ENCODE data around the gene CENPU.

The CENPU gene

GRCh38 chr4:184764601-184765000 lies 30.7 kb upstream of the CENPU start:
- CTCF ChIA-PET: no interaction called here
- no peak for DNase-seq (ENCODE audit: extremely low spot score)
- POLR2A ChIA-PET: interaction anchor here (1.2 kb wide), 1 partner anchor 31 kb away, joined by 6 read pairs; the partner anchor contains the start of gene CENPU
- no peak for TF ChIP-seq FOXM1 (IDR thresholded peaks at IDR 0.05; ENCODE audit: borderline replicate concordance)
- no peak for TF ChIP-seq HDGF (IDR thresholded peaks at IDR 0.05; ENCODE audit: borderline replicate concordance)
- no peak for TF ChIP-seq BHLHE40 (IDR thresholded peaks at IDR 0.05; ENCODE audit: borderline replicate concordance)
- no peak for TF ChIP-seq ZNF384 (IDR thresholded peaks at IDR 0.05)
- TF ChIP-seq FOXA1 (IDR thresholded peaks at IDR 0.05): no peak
- no peak for TF ChIP-seq L3MBTL2 (conservative IDR thresholded peaks at IDR 0.05)
- no peak for TF ChIP-seq NFRKB (IDR thresholded peaks at IDR 0.05)
- TF ChIP-seq LEF1 (IDR thresholded peaks at IDR 0.05; ENCODE audit: borderline replicate concordance): no peak
- no peak for TF ChIP-seq SUZ12 (IDR thresholded peaks at IDR 0.05)

GRCh38 chr4:184763150-184763780 lies 29.4 kb upstream of the CENPU start:
- CTCF ChIA-PET: interaction anchor here (0.6 kb wide), 1 partner anchor 1177 kb away, joined by 3 read pairs; no protein-coding TSS in a partner anchor
- TF ChIP-seq ELF4 (IDR thresholded peaks at IDR 0.05): no peak
- no peak for TF ChIP-seq ARNT (IDR thresholded peaks at IDR 0.05)
- TF ChIP-seq LEF1 (IDR thresholded peaks at IDR 0.05; ENCODE audit: borderline replicate concordance): no peak
- no peak for TF ChIP-seq CTBP1 (IDR thresholded peaks at IDR 0.05; ENCODE audit: borderline replicate concordance)
- TF ChIP-seq FOXM1 (IDR thresholded peaks at IDR 0.05; ENCODE audit: borderline replicate concordance): no peak
- TF ChIP-seq SP1 (IDR thresholded peaks at IDR 0.05): no peak
- TF ChIP-seq PKNOX1 (IDR thresholded peaks at IDR 0.05): no peak
- TF ChIP-seq NFRKB (IDR thresholded peaks at IDR 0.05): no peak
- TF ChIP-seq FOXA1 (IDR thresholded peaks at IDR 0.05): no peak
- TF ChIP-seq ZNF384 (IDR thresholded peaks at IDR 0.05): no peak
- TF ChIP-seq HDGF (IDR thresholded peaks at IDR 0.05; ENCODE audit: borderline replicate concordance): no peak
- POLR2A ChIA-PET: no interaction called here
- DNase-seq (ENCODE audit: extremely low spot score): no peak

GRCh38 chr4:184762100-184762499 lies 28.2 kb upstream of the CENPU start:
- no peak for TF ChIP-seq CTBP1 (IDR thresholded peaks at IDR 0.05; ENCODE audit: borderline replicate concordance)
- no peak for DNase-seq (ENCODE audit: extremely low spot score)
- POLR2A ChIA-PET: no interaction called here
- CTCF ChIA-PET: no interaction called here

- no peak for DNase-seq (ENCODE audit: extremely low spot score)
- TF ChIP-seq L3MBTL2 (conservative IDR thresholded peaks at IDR 0.05) (no peak), ARNT (IDR thresholded peaks at IDR 0.05) (no peak), ELF4 (IDR thresholded peaks at IDR 0.05) (no peak), FOXM1 (IDR thresholded peaks at IDR 0.05; ENCODE audit: borderline replicate concordance) (no peak), BHLHE40 (IDR thresholded peaks at IDR 0.05; ENCODE audit: borderline replicate concordance) (no peak), SUZ12 (IDR thresholded peaks at IDR 0.05) (no peak), ZNF384 (IDR thresholded peaks at IDR 0.05) (no peak), HDGF (IDR thresholded peaks at IDR 0.05; ENCODE audit: borderline replicate concordance) (no peak), FOXK2 (IDR thresholded peaks at IDR 0.05) (no peak), LEF1 (IDR thresholded peaks at IDR 0.05; ENCODE audit: borderline replicate concordance) (no peak), CTBP1 (IDR thresholded peaks at IDR 0.05; ENCODE audit: borderline replicate concordance) (no peak), SP1 (IDR thresholded peaks at IDR 0.05) (no peak), PKNOX1 (IDR thresholded peaks at IDR 0.05) (no peak)
- CTCF ChIA-PET: no interaction called here
- POLR2A ChIA-PET: no interaction called here
These were observed 26.8 kb upstream of the CENPU start for GRCh38 chr4:184760681-184761080.

- TF ChIP-seq TARDBP (IDR thresholded peaks at IDR 0.05) (no peak), FOXA1 (IDR thresholded peaks at IDR 0.05) (no peak), HDGF (IDR thresholded peaks at IDR 0.05; ENCODE audit: borderline replicate concordance) (no peak), ZNF384 (IDR thresholded peaks at IDR 0.05) (no peak), BHLHE40 (IDR thresholded peaks at IDR 0.05; ENCODE audit: borderline replicate concordance) (no peak), FOXK2 (IDR thresholded peaks at IDR 0.05) (no peak), ELF4 (IDR thresholded peaks at IDR 0.05) (no peak), SP1 (IDR thresholded peaks at IDR 0.05) (no peak), L3MBTL2 (conservative IDR thresholded peaks at IDR 0.05) (no peak), CTBP1 (IDR thresholded peaks at IDR 0.05; ENCODE audit: borderline replicate concordance) (no peak), FOXM1 (IDR thresholded peaks at IDR 0.05; ENCODE audit: borderline replicate concordance) (no peak), PKNOX1 (IDR thresholded peaks at IDR 0.05) (no peak), ARNT (IDR thresholded peaks at IDR 0.05) (no peak), LEF1 (IDR thresholded peaks at IDR 0.05; ENCODE audit: borderline replicate concordance) (no peak), NFRKB (IDR thresholded peaks at IDR 0.05) (no peak)
- ChIA-PET POLR2A (no interaction called here), CTCF (interaction anchor here (0.5 to 0.6 kb wide), 2 partner anchors 236 to 527 kb away, joined by 6 read pairs; no protein-coding TSS in a partner anchor)
- no peak for DNase-seq (ENCODE audit: extremely low spot score)
These were observed 23.9 kb upstream of the CENPU start for GRCh38 chr4:184757810-184758209.

- DNase-seq (ENCODE audit: extremely low spot score): no peak
- TF ChIP-seq LEF1 (IDR thresholded peaks at IDR 0.05; ENCODE audit: borderline replicate concordance): no peak
- no peak for TF ChIP-seq CTBP1 (IDR thresholded peaks at IDR 0.05; ENCODE audit: borderline replicate concordance)
- no peak for TF ChIP-seq L3MBTL2 (conservative IDR thresholded peaks at IDR 0.05)
- TF ChIP-seq ZNF384 (IDR thresholded peaks at IDR 0.05): no peak
- no peak for TF ChIP-seq HDGF (IDR thresholded peaks at IDR 0.05; ENCODE audit: borderline replicate concordance)
- no peak for TF ChIP-seq FOXA1 (IDR thresholded peaks at IDR 0.05)
- TF ChIP-seq SP1 (IDR thresholded peaks at IDR 0.05): no peak
- CTCF ChIA-PET: interaction anchor here (0.5 kb wide), 1 partner anchor 60 kb away, joined by 5 read pairs; no protein-coding TSS in a partner anchor
- POLR2A ChIA-PET: interaction anchor here (1.8 kb wide), 1 partner anchor 23 kb away, joined by 6 read pairs; the partner anchor contains the start of gene CENPU
These were observed 22.5 kb upstream of the CENPU start for GRCh38 chr4:184756399-184756798.
